Ishikawa (cell line): ENCODE results near the gene OSR1.

Source experiments
- CEBPB ChIP-seq: IDR thresholded peaks from 2 replicates; pipeline ENCODE4 v1.6.1; 2012
- CREB1 ChIP-seq: IDR thresholded peaks from 2 replicates; pipeline ENCODE4 v1.6.1; 2012; ENCODE audit warnings: low read depth
- EGR1 ChIP-seq: IDR thresholded peaks from 2 replicates; pipeline ENCODE4 v1.6.1; 2012
- EP300 ChIP-seq: IDR thresholded peaks from 2 replicates; pipeline ENCODE4 v1.6.1; 2012; ENCODE audit warnings: borderline replicate concordance
- FOXM1 ChIP-seq: IDR thresholded peaks from 2 replicates; pipeline ENCODE4 v1.6.1; 2012; ENCODE audit warnings: low read depth, borderline replicate concordance
- NFIC ChIP-seq: IDR thresholded peaks from 2 replicates; pipeline ENCODE4 v1.6.1; 2012
- RAD21 ChIP-seq: IDR thresholded peaks from 2 replicates; pipeline ENCODE4 v1.6.1; 2012; ENCODE audit warnings: low read depth
- REST ChIP-seq: IDR thresholded peaks from 2 replicates; pipeline ENCODE4 v1.6.1; 2012; ENCODE audit warnings: low read depth, mild to moderate bottlenecking
- TAF1 ChIP-seq: IDR thresholded peaks from 2 replicates; pipeline ENCODE4 v1.6.1; 2012; ENCODE audit warnings: low read depth, mild to moderate bottlenecking
- TCF12 ChIP-seq: IDR thresholded peaks from 2 replicates; pipeline ENCODE4 v1.6.1; 2012; ENCODE audit warnings: low read depth
- TEAD4 ChIP-seq: IDR thresholded peaks from 2 replicates; pipeline ENCODE4 v1.6.1; 2012
- USF1 ChIP-seq: IDR thresholded peaks from 2 replicates; pipeline ENCODE4 v1.6.1; 2012
- YY1 ChIP-seq: IDR thresholded peaks from 2 replicates; pipeline ENCODE4 v1.6.1; 2012; ENCODE audit warnings: low read depth
- ZBTB7A ChIP-seq: IDR thresholded peaks from 2 replicates; pipeline ENCODE4 v1.6.1; 2012; ENCODE audit warnings: low read depth
- TF ChIP-seq, protein P1 (sequence below): IDR thresholded peaks from 2 replicates; pipeline ENCODE4 v1.6.1; 2012

The OSR1 gene

DNA sequence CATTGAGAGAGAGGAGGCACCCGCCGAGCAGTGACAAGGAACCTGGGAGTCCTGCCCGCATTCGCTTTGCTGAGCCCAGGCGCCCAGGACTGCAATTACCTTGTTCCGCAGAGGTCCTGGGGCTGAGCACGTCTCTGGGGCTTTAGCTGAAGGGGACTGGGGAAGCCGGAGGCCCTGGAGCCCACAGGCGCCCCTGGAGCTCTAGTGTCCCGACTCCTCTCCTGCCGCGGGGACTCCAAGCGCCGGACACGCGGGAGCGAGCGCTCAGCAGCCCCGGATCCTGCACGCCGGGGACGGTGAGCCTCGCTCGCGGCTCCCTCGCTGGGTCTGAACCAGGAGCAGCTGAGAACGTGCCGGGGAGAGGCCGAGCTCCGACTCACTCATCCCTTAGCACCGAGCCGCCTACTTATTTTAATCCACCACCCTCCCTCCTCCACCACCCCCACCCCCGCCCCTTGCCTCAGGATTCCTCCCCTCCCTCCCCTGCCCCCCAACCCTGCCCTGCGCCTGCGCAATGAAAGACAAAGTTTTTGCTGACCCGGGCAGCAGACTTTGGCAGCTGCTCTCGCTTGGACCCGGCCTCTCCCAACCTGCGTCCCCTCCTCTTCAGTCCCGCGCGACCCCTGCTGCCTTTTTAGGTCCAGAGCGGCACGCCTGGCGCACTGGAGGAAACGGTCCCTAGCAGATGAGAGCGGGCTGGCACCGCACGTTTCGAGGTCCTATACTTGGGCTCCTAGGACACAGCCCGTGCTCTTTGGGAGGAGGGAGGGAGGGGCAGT is at the start of gene OSR1:
Gene OSR1 (minus strand): TSS at position 382 of the 779 bp plus-strand sequence. CDS start 4,818 bp downstream, outside the sequence.
- no peak for TF ChIP-seq USF1
- TF ChIP-seq TAF1, result peak; percentile 23; the same call in 1 of the 2 replicates

DNA sequence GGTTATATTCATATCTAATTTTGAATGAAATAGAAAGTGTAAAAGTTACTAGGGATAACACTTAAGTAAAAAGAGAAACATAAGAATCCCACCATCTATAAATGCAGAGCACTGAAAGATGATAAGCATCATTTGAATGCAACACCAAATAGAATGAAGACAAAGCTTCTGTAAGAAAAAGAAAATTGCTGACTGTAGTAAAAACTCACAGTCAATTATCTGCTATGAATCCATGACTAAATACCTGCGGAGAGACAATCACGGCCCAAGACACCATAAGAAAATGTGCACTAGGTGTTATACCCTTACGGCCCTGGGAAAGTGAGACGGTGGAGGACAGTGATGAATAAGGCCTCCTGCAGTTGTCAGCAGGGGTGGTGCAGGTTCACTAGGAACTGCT is 45.4 kb upstream of the OSR1 start:
- TF ChIP-seq TAF1, result no peak
- TF ChIP-seq REST, result no peak
- TF ChIP-seq, protein P1, sequence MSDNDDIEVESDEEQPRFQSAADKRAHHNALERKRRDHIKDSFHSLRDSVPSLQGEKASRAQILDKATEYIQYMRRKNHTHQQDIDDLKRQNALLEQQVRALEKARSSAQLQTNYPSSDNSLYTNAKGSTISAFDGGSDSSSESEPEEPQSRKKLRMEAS, result no peak
- no peak for TF ChIP-seq CREB1
- no peak for TF ChIP-seq YY1
- no peak for TF ChIP-seq ZBTB7A

DNA sequence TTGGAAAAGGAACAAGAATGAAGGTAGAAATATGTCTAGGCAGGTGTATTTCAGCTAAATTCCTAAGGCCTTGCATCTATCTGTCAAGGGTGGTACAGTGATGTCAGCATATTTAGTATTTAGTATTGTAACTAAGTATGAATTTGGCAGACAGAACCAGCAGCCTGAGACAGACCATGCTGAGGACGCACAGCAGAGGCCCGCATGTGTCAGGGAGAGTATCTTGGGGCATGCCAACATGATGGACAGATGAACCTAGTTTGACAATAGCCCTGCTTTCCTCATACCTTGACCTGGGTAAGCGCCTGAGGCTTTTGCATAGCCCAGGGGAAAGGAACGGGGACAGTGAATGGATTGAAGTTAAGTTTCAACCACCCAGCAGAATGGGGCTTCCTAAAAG is 33.8 kb upstream of the OSR1 start:
- TF ChIP-seq TCF12 (no peak), TAF1 (no peak), RAD21 (no peak), TEAD4 (no peak), NFIC (no peak), REST (no peak), EGR1 (no peak), CEBPB (no peak), USF1 (no peak), FOXM1 (no peak), ZBTB7A (no peak), CREB1 (no peak), EP300 (no peak), YY1 (no peak)
- TF ChIP-seq, protein P1, result no peak

- TF ChIP-seq YY1 (no peak), EP300 (no peak), USF1 (no peak), FOXM1 (no peak), TCF12 (no peak), CREB1 (no peak), EGR1 (no peak), RAD21 (no peak), REST (no peak), NFIC (no peak), ZBTB7A (no peak), TAF1 (no peak), TEAD4 (no peak)
- TF ChIP-seq, protein P1, result no peak
Observed at GRCh38 chr2:19380532-19380931, 22.1 kb upstream of the OSR1 start.
